ENCODE results near the gene NMNAT1. TPM values are rescaled to one million over a fixed set of nuclear protein-coding genes. Genes with fewer than 3 reads are reported as not detected.
"Not testable (repeated sequence)": the region's sequence is repeated elsewhere in the genome, so short reads cannot be mapped to it uniquely, and the experiment has no call there.

Gene NMNAT1
- total RNA-seq, 1 experiment from 2014 or later: 2.8 TPM

GRCh38 chr1:9916452-9916851, 26.8 kb upstream of the NMNAT1 start:
- no peak overlapping the region for H3K4ac ChIP-seq (ENCODE audit: low read depth, low read length)
- no peaks in the 10 kb centered on the region for H3K27me3 ChIP-seq (ENCODE audit: insufficient read depth, low read length)
- no peaks in the 10 kb centered on the region for H3K27me3 Mint-ChIP-seq (ENCODE audit: low read depth)
- no peak overlapping the region for H3K56ac ChIP-seq (ENCODE audit: insufficient read length, low read depth, low read length)
- no peak overlapping the region for H3K23ac ChIP-seq (ENCODE audit: insufficient read length, low read depth, low read length)
- no peak overlapping the region for H2BK120ac ChIP-seq (ENCODE audit: low read depth, low read length, poor library complexity, severe bottlenecking)
- no peaks in the 10 kb centered on the region for H4K20me1 ChIP-seq (ENCODE audit: control insufficient read depth, insufficient read depth, insufficient read length)
- no CpG with 5 or more reads among the region's 2 CpGs for WGBS (ENCODE audit: extremely low coverage, insufficient read length, low lambda C conversion rate)
- H4K5ac ChIP-seq (ENCODE audit: insufficient read length, low read depth, low read length): no peak overlapping the region
- no peak overlapping the region for H4K91ac ChIP-seq (ENCODE audit: insufficient read length, low read depth, low read length)
- no peak overlapping the region for H3K14ac ChIP-seq (ENCODE audit: insufficient read depth, low read length)
- no peak overlapping the region for H2BK20ac ChIP-seq (ENCODE audit: low read depth, low read length, poor library complexity, severe bottlenecking)
- H3K79me1 ChIP-seq (ENCODE audit: insufficient read depth, low read depth, low read length, poor library complexity, severe bottlenecking): no peaks in the 10 kb centered on the region
- H2BK12ac ChIP-seq (ENCODE audit: insufficient read length, low read depth, low read length): no peak overlapping the region
- H3K18ac ChIP-seq (ENCODE audit: insufficient read length, low read depth, low read length): no peak overlapping the region
- no peaks in the 10 kb centered on the region for H3K36me3 Mint-ChIP-seq (ENCODE audit: insufficient read depth in 1 of 3, low read depth in 3 of 3)
- TF ChIP-seq CTCF (conservative IDR thresholded peaks at IDR 0.05): no peak
- no peaks in the 10 kb centered on the region for H3K9me3 Mint-ChIP-seq
- no peak overlapping the region for H4K8ac ChIP-seq (replicated peaks; ENCODE audit: insufficient read length, low read depth, low read length)
- no peaks in the 10 kb centered on the region for H3K9me3 ChIP-seq (ENCODE audit: control insufficient read depth, low read depth, low read length)
- no peak overlapping the region for H3K27ac ChIP-seq (ENCODE audit: insufficient read length, low read depth, low read length)
- no peak overlapping the region; a peak in 1 of 7 replicates for H3K27ac Mint-ChIP-seq
- no peak overlapping the region for H2BK5ac ChIP-seq (ENCODE audit: insufficient read length, low read length)
- no peak overlapping the region for H2AFZ ChIP-seq (ENCODE audit: low read length)
- H2AK5ac ChIP-seq (ENCODE audit: insufficient read length, low read length): no peak overlapping the region
- H3K4me2 ChIP-seq (ENCODE audit: insufficient read depth, insufficient read length, low read length): no peak overlapping the region
- H2BK15ac ChIP-seq (ENCODE audit: low read depth, low read length): no peak overlapping the region
- no peaks in the 10 kb centered on the region for H3K4me1 ChIP-seq (ENCODE audit: insufficient read depth, low read length)
- DNase-seq: no peak
- no peaks in the 10 kb centered on the region for H3K79me2 ChIP-seq (ENCODE audit: insufficient read depth, low read length)
- H3K4me1 Mint-ChIP-seq: peaks cover 8 to 10% of the 10 kb centered on the region in 2 experiments
- no peaks in the 10 kb centered on the region for H3K23me2 ChIP-seq (ENCODE audit: insufficient read length, low read depth, low read length, poor library complexity, severe bottlenecking)
- no peak overlapping the region for H3K9ac ChIP-seq (ENCODE audit: extremely low read depth, insufficient read length, low read length)
- no peak overlapping the region for H3K4me3 Mint-ChIP-seq
- no peak overlapping the region for H3T11ph ChIP-seq (ENCODE audit: low read length)

- not testable (repeated sequence) for H2AFZ ChIP-seq (ENCODE audit: low read length); H4K20me1 ChIP-seq (ENCODE audit: control insufficient read depth, insufficient read depth, insufficient read length); H2AK5ac ChIP-seq (ENCODE audit: insufficient read length, low read length); H4K5ac ChIP-seq (ENCODE audit: insufficient read length, low read depth, low read length); H2BK5ac ChIP-seq (ENCODE audit: insufficient read length, low read length); H3K23me2 ChIP-seq (ENCODE audit: insufficient read length, low read depth, low read length, poor library complexity, severe bottlenecking); H3K4me2 ChIP-seq (ENCODE audit: insufficient read depth, insufficient read length, low read length); H3K9me3 ChIP-seq (ENCODE audit: control insufficient read depth, low read depth, low read length); H3K27me3 Mint-ChIP-seq (ENCODE audit: low read depth); H3K9ac ChIP-seq (ENCODE audit: extremely low read depth, insufficient read length, low read length); H3T11ph ChIP-seq (ENCODE audit: low read length); H3K27ac ChIP-seq (ENCODE audit: insufficient read length, low read depth, low read length); H4K8ac ChIP-seq (replicated peaks; ENCODE audit: insufficient read length, low read depth, low read length); H3K23ac ChIP-seq (ENCODE audit: insufficient read length, low read depth, low read length); DNase-seq; H3K56ac ChIP-seq (ENCODE audit: insufficient read length, low read depth, low read length); H3K4ac ChIP-seq (ENCODE audit: low read depth, low read length); H3K79me1 ChIP-seq (ENCODE audit: insufficient read depth, low read depth, low read length, poor library complexity, severe bottlenecking); H3K27me3 ChIP-seq (ENCODE audit: insufficient read depth, low read length); H3K79me2 ChIP-seq (ENCODE audit: insufficient read depth, low read length); H2BK12ac ChIP-seq (ENCODE audit: insufficient read length, low read depth, low read length); H3K14ac ChIP-seq (ENCODE audit: insufficient read depth, low read length); H3K4me1 ChIP-seq (ENCODE audit: insufficient read depth, low read length); H3K18ac ChIP-seq (ENCODE audit: insufficient read length, low read depth, low read length); H4K91ac ChIP-seq (ENCODE audit: insufficient read length, low read depth, low read length); H2BK20ac ChIP-seq (ENCODE audit: low read depth, low read length, poor library complexity, severe bottlenecking); H2BK15ac ChIP-seq (ENCODE audit: low read depth, low read length); H3K36me3 Mint-ChIP-seq (ENCODE audit: insufficient read depth in 1 of 3, low read depth in 3 of 3); H3K4me3 Mint-ChIP-seq; H2BK120ac ChIP-seq (ENCODE audit: low read depth, low read length, poor library complexity, severe bottlenecking); H3K9me3 Mint-ChIP-seq; H3K27ac Mint-ChIP-seq
- H3K4me1 Mint-ChIP-seq: peaks cover 9 to 11% of the 10 kb centered on the region in 2 experiments
- no CpG with 5 or more reads among the region's 3 CpGs for WGBS (ENCODE audit: extremely low coverage, insufficient read length, low lambda C conversion rate)
Measured at GRCh38 chr1:9917495-9917894, 25.8 kb upstream of the NMNAT1 start.
